OCI-LY3 (cell line): Measurements from ENCODE around the gene DCTN4.

Source experiments
- CTCF ChIP-seq: fragments of 200-600, 300-600 bp; sonication (generic); IDR thresholded peaks from 2 replicates; pipeline ENCODE4 v1.5.1; 2014; ENCODE audit warnings: antibody characterized with exemption, low read length, low read depth
- EZH2phosphoT487 ChIP-seq: fragments of 200-600 bp; shearing (Covaris generic); IDR thresholded peaks from 2 replicates; pipeline ENCODE4 v1.6.1; 2018; ENCODE audit warnings: antibody characterized with exemption, mixed run types, low read depth

- TF ChIP-seq CTCF (no peak), EZH2phosphoT487 (no peak)
These were observed 7.5 kb downstream of the DCTN4 start for GRCh38 chr5:150751096-150751891.
